Kidney capillary endothelial cell (primary cell): ENCODE results near the gene KRT8.
"Not testable (repeated sequence)": the region's sequence is repeated elsewhere in the genome, so short reads cannot be mapped to it uniquely, and the experiment has no call there.

Experiments used
- DNase-seq: peaks from one replicate; pipeline ENCODE4 v3.0.0-alpha.2; 2018; ENCODE audit warnings: low spot score

Gene KRT8

GRCh38 chr12:52874573-52875435 is 30.1 kb downstream of the KRT8 start:
- no peak for DNase-seq

GRCh38 chr12:52873832-52874572 is 30.9 kb downstream of the KRT8 start:
- DNase-seq = peak; percentile 86

- DNase-seq = no peak
Observed at GRCh38 chr12:52873513-52873831, 31.4 kb downstream of the KRT8 start.

- DNase-seq = no peak
Observed at GRCh38 chr12:52872644-52873389, 32.1 kb downstream of the KRT8 start.

GRCh38 chr12:52871291-52872039 is 33.4 kb downstream of the KRT8 start:
- no peak for DNase-seq

- peak; percentile 56 for DNase-seq
Observed at GRCh38 chr12:52870361-52871290, 34.2 kb downstream of the KRT8 start.

GRCh38 chr12:52867642-52868041 is 37.2 kb downstream of the KRT8 start:
- DNase-seq = no peak

GRCh38 chr12:52867152-52867551 is 37.7 kb downstream of the KRT8 start:
- no peak for DNase-seq

- peak; percentile 75 for DNase-seq
Observed at GRCh38 chr12:52865090-52865944, 39.6 kb downstream of the KRT8 start.

GRCh38 chr12:52862023-52862422 is 42.9 kb downstream of the KRT8 start:
- DNase-seq = no peak

GRCh38 chr12:52861511-52861910 is 43.4 kb downstream of the KRT8 start:
- no peak for DNase-seq

GRCh38 chr12:52860102-52860823 is 44.6 kb downstream of the KRT8 start:
- DNase-seq = no peak

GRCh38 chr12:52857500-52857899 is 47.4 kb downstream of the KRT8 start:
- no peak for DNase-seq

GRCh38 chr12:52856787-52857186 is 48.1 kb downstream of the KRT8 start:
- DNase-seq = no peak

GRCh38 chr12:52856077-52856476 is 48.8 kb downstream of the KRT8 start:
- not testable (repeated sequence) for DNase-seq

- no peak for DNase-seq
Observed at GRCh38 chr12:52851787-52852186, 53.1 kb downstream of the KRT8 start.

- DNase-seq = no peak
Observed at GRCh38 chr12:52850681-52851080, 54.2 kb downstream of the KRT8 start.

- DNase-seq = no peak
Observed at GRCh38 chr12:52849511-52849910, 55.4 kb downstream of the KRT8 start.

GRCh38 chr12:52848661-52849255 is 56.1 kb downstream of the KRT8 start, which contains the start of gene KRT78:
Gene KRT78 (minus strand): TSS chr12:52848994. CDS start chr12:52848930, 64 bp downstream.
- no peak for DNase-seq
